DLD1 (cell line): ENCODE results near the gene CYP51A1.
"Not testable (repeated sequence)": the region's sequence is repeated elsewhere in the genome, so short reads cannot be mapped to it uniquely, and the experiment has no call there.

Source experiments
- in situ Hi-C: cut with HindIII; loops from 2 replicates; pipeline ENCODE4 v1.10.0; 2017; ENCODE audit warnings: low sequenced_read_pairs

The CYP51A1 gene

GRCh38 chr7:92134271-92135051 is at the start of gene CYP51A1:
Gene CYP51A1, minus strand, starts transcription at chr7:92134477. Its CDS starts 113 bp downstream, at chr7:92134364.
- in situ Hi-C loops = no loop called here

GRCh38 chr7:92178928-92179924 is 44.9 kb upstream of the CYP51A1 start, which contains the start of gene LRRD1:
Gene LRRD1, minus strand, starts transcription at chr7:92179142. Its CDS starts 13,940 bp downstream, at chr7:92165202.
- in situ Hi-C loops = no loop called here

- in situ Hi-C loops = no loop called here
These were observed 43.1 kb upstream of the CYP51A1 start for GRCh38 chr7:92177362-92177761.

- in situ Hi-C loops = not testable (repeated sequence)
These were observed 35.3 kb upstream of the CYP51A1 start for GRCh38 chr7:92169529-92169928.

- in situ Hi-C loops = no loop called here
These were observed 27.0 kb upstream of the CYP51A1 start for GRCh38 chr7:92161271-92161670.

GRCh38 chr7:92158660-92159575 is 24.6 kb upstream of the CYP51A1 start:
- in situ Hi-C loops = no loop called here

GRCh38 chr7:92156990-92157389 is 22.7 kb upstream of the CYP51A1 start:
- in situ Hi-C loops = no loop called here

- in situ Hi-C loops = no loop called here
These were observed 20.9 kb upstream of the CYP51A1 start for GRCh38 chr7:92155108-92155739.

- in situ Hi-C loops = no loop called here
These were observed 16.3 kb upstream of the CYP51A1 start for GRCh38 chr7:92150450-92151017.

- in situ Hi-C loops = no loop called here
These were observed 15.5 kb upstream of the CYP51A1 start for GRCh38 chr7:92149736-92150239.

GRCh38 chr7:92143192-92143880 is 9.1 kb upstream of the CYP51A1 start:
- in situ Hi-C loops = not testable (repeated sequence)

- in situ Hi-C loops = not testable (repeated sequence)
These were observed 8.5 kb upstream of the CYP51A1 start for GRCh38 chr7:92142791-92143190.

GRCh38 chr7:92141161-92141560 is 6.9 kb upstream of the CYP51A1 start:
- in situ Hi-C loops = no loop called here

- in situ Hi-C loops = no loop called here
These were observed 3.3 kb upstream of the CYP51A1 start for GRCh38 chr7:92137557-92137956.

GRCh38 chr7:92135052-92135889 is 994 bp upstream of the CYP51A1 start:
- in situ Hi-C loops = no loop called here

- in situ Hi-C loops = no loop called here
These were observed 473 bp downstream of the CYP51A1 start for GRCh38 chr7:92133737-92134270.

- in situ Hi-C loops = no loop called here
These were observed 1.0 kb downstream of the CYP51A1 start for GRCh38 chr7:92133133-92133736.
